ENCODE measurements around the gene RAPGEF4.

DNA sequence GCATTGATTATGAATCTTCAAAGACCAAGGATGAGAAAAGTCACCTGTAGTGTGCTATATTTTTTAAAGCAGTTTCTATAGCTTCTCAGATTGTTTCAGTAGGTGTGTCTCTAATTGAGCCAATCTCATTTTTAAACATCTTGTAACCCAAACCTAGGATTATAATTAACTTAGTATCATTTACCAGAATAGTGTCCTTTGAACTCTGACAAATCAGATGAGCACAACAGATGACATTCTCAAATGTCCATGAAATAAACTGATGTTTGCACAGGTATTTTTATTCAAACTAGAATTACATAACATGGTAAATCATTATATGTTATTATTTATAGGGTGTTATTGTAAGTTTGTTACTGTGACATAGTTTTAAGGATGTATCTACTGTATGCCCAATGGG is 213.9 kb downstream of the RAPGEF4 start:
- TF ChIP-seq, protein P1, sequence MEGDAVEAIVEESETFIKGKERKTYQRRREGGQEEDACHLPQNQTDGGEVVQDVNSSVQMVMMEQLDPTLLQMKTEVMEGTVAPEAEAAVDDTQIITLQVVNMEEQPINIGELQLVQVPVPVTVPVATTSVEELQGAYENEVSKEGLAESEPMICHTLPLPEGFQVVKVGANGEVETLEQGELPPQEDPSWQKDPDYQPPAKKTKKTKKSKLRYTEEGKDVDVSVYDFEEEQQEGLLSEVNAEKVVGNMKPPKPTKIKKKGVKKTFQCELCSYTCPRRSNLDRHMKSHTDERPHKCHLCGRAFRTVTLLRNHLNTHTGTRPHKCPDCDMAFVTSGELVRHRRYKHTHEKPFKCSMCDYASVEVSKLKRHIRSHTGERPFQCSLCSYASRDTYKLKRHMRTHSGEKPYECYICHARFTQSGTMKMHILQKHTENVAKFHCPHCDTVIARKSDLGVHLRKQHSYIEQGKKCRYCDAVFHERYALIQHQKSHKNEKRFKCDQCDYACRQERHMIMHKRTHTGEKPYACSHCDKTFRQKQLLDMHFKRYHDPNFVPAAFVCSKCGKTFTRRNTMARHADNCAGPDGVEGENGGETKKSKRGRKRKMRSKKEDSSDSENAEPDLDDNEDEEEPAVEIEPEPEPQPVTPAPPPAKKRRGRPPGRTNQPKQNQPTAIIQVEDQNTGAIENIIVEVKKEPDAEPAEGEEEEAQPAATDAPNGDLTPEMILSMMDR (conservative IDR thresholded peaks at IDR 0.05; ENCODE audit: low read depth, low read length) = no peak
- TF ChIP-seq RAD21 (IDR thresholded peaks at IDR 0.05; ENCODE audit: low read length) = no peak
- no peak for TF ChIP-seq POLR2A (IDR thresholded peaks at IDR 0.05; ENCODE audit: low read depth, low read length)
- TF ChIP-seq, protein P2, sequence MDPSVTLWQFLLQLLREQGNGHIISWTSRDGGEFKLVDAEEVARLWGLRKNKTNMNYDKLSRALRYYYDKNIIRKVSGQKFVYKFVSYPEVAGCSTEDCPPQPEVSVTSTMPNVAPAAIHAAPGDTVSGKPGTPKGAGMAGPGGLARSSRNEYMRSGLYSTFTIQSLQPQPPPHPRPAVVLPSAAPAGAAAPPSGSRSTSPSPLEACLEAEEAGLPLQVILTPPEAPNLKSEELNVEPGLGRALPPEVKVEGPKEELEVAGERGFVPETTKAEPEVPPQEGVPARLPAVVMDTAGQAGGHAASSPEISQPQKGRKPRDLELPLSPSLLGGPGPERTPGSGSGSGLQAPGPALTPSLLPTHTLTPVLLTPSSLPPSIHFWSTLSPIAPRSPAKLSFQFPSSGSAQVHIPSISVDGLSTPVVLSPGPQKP (IDR thresholded peaks at IDR 0.05; ENCODE audit: borderline replicate concordance, low read depth, low read length) = no peak
- no peak for TF ChIP-seq MXI1 (IDR thresholded peaks at IDR 0.05; ENCODE audit: borderline replicate concordance, low read depth, low read length)
- TF ChIP-seq BHLHE40 (IDR thresholded peaks at IDR 0.05; ENCODE audit: low read depth, low read length) = no peak
- no peak for TF ChIP-seq CHD1 (IDR thresholded peaks at IDR 0.05; ENCODE audit: low read depth, low read length)
- TF ChIP-seq MAZ (IDR thresholded peaks at IDR 0.05; ENCODE audit: borderline replicate concordance, low read depth, low read length) = no peak
- TF ChIP-seq SMC3 (IDR thresholded peaks at IDR 0.05; ENCODE audit: low read depth, low read length) = no peak
- TF ChIP-seq MAFK (IDR thresholded peaks at IDR 0.05; ENCODE audit: low read depth, low read length) = no peak
- TF ChIP-seq NFE2L2 (IDR thresholded peaks at IDR 0.05; ENCODE audit: low read depth, low read length) = no peak
- no peak for TF ChIP-seq RFX5 (IDR thresholded peaks at IDR 0.05; ENCODE audit: low read depth, low read length)
- TF ChIP-seq CEBPB (IDR thresholded peaks at IDR 0.05; ENCODE audit: low read depth, low read length) = no peak

Data from IMR-90 (cell line).